LNCaP clone FGC (cell line): ENCODE results near the gene CKS2.

Experiments used
- DNase-seq: peaks from one replicate; pipeline ENCODE4 v3.0.0-alpha.2; 2011; ENCODE audit warnings: low read depth
- H3K4me3 ChIP-seq: 2 replicates; pipeline ENCODE4 v1.5.1; 2011; ENCODE audit warnings: mild to moderate bottlenecking, low read depth, low read length, control low read depth
- TF ChIP-seq, protein P1 (sequence below): IDR thresholded peaks from 2 replicates; pipeline ENCODE4 v1.5.1; 2012; ENCODE audit warnings: mild to moderate bottlenecking; ENCODE audit not compliant: control insufficient read depth, insufficient read depth; ENCODE audit errors: extremely low read depth

The CKS2 gene

DNA sequence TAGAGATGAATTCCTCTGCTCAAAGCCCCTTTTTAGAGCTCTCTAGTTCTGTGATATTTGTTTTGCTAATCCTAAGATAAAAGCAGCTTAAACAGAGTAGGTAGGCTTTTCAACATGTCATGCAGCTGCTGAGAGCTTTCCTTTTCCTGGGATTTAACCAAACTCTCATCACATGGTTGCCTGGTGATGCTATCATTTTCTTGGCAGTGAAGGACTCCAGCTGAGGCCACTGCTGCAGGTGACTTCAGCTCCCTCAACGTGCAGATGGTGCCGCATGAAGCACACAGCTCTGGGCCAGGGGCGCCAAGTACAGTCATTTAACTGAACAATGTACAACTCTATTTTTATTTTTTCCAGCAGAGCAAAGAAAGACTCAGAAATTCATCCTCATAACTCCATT lies 49.5 kb downstream of the CKS2 start:
- H3K4me3 ChIP-seq = no peak overlapping the region
- TF ChIP-seq, protein P1, sequence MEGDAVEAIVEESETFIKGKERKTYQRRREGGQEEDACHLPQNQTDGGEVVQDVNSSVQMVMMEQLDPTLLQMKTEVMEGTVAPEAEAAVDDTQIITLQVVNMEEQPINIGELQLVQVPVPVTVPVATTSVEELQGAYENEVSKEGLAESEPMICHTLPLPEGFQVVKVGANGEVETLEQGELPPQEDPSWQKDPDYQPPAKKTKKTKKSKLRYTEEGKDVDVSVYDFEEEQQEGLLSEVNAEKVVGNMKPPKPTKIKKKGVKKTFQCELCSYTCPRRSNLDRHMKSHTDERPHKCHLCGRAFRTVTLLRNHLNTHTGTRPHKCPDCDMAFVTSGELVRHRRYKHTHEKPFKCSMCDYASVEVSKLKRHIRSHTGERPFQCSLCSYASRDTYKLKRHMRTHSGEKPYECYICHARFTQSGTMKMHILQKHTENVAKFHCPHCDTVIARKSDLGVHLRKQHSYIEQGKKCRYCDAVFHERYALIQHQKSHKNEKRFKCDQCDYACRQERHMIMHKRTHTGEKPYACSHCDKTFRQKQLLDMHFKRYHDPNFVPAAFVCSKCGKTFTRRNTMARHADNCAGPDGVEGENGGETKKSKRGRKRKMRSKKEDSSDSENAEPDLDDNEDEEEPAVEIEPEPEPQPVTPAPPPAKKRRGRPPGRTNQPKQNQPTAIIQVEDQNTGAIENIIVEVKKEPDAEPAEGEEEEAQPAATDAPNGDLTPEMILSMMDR = no peak
- DNase-seq = peak; percentile 35

DNA sequence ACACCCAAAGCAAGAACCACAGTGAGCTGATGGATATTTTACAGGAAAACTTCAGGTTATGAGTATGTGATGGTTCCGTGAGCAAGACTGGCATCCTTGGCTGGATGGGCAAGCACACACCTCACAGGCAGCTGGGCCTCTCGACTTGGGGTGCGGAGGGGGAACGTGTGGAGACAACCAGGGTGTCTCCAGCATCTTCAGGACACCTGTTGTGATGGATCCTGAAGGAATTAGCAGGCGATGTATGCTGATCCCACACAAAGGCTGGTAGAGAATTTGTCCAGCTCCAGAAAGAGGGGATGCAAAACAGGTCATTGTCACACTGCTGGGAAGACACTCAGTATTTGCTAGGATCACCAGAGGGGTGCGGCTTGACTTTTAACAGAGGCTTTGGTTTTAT lies 50.0 kb downstream of the CKS2 start:
- H3K4me3 ChIP-seq = no peak overlapping the region
- DNase-seq = no peak
- TF ChIP-seq, protein P1 = no peak

DNA sequence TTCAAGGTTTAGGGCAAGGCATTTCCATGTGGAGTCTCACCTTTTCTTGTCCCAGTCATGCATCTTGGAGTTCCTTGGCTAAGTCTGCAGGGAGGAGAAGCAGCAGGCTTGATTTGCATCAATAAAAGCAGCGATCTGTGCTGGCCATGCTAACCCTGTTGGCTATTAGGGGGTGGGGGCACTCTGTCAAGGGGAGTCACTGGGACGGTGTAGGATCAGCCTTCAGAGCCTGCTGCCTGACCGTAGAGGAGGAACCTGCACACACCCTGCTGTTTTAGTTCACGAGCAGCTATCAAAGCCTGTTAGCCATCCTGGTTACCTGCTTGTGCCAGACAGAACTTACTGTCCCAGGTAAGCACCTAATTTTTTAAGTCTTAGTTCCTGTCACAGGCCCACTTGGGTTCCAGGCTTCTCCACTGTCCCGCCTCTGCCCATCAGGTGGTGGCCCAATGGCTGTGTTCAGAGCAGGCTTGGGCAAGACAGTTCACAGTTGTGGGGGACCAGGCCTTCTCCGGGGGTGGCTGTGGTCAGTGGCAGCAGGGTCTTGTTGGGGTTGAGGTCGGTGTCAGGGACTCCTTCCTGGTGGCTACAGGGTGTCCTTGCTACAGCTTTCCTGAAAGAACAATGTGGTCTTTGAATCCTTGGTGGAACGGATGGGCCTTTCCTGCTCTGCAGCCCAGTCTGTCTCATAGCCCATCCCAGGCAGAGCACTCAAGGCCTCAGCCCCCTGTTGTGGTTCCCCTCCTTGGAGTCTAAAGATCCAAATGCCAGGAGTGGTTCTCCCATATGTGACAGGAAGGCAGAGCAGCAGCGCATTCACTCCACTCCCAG lies 51.0 kb downstream of the CKS2 start:
- TF ChIP-seq, protein P1 = no peak
- H3K4me3 ChIP-seq = no peak overlapping the region
- DNase-seq = no peak

DNA sequence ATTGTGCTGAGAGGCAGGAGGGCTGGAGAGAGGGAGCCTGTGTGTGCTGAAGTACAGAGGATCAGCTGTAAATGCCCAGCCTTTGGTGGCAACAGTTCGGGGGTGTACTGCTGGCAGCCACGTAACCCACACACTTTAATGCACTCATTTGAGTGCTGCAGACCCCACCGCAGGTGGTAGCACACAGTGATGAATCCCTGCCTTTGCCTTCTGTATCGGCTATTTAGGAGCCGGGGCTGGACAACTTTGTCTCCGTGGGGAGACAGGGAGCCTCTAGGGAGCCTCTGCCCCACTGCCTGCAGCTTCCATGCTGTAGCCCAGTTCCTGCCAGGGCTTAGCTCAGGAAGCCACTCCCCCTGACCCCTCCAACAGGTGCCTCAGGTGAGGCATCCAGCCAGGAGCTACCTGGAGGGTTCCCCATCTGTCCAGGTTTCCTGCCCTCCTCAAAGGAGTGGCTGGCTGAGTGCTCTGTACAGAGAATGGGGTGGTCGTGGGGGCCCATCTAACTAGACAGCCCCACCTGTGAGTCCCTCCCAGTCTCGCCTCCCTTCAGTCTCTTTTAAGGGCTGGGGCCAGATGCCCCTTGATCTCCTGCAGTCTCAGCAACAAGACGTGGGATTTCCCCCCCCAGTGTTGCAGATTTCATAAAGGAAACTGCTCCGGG lies 51.8 kb downstream of the CKS2 start:
- TF ChIP-seq, protein P1 = no peak
- no peak overlapping the region for H3K4me3 ChIP-seq
- no peak for DNase-seq

DNA sequence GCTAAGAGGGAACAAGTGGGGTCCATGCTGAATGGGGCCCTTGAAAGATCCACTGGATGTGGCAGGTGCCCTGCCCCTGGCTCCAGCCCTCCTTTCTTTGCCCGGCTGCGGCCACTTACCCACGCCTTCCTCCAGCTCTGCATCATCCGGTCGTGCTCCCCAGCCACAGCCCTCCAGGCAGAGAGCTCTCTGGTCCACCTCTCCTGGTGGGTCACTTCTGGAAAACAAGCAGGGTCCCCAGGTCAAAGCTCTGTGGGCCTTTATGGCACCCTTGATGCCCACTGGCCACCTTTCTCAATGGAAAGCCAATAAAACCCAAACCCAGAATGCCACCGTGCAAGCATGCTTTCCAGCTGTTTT lies 52.3 kb downstream of the CKS2 start:
- no peak for DNase-seq
- TF ChIP-seq, protein P1 = no peak
- H3K4me3 ChIP-seq = no peak overlapping the region

DNA sequence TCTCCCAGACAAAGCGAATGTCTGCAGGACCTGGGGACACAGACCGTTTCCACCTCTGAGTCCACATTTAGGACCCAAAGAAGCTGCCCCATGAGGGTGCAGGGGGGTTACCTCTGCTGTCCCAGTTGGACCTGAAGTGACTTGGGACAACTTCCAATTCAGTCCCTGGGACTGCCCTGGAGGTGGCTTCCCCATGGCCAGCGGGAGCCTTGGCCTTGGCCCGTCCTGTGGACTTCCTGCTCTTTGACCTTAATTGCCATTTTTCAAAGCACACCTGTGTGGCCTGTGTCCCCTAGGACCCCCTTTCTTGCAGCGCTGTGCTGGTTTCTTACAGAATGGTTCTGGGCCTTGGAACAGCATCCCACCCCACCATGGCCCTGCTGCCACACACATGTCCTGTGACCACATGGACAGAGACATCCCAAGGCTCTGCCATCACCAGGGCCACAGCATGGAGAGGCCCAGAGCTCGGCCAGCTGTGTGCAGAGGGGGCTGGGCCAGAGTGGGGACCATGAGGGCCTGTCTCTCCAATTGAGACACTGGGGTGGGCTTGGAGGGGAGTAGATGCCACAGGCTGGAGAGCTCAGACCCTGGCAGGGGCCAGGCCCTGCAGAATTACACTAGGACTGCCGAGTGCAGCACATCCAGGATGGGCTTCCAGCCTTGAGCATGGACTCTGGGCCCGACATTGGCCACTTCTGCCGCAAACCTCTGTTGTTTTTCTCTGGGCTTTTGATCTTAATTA lies 53.1 kb downstream of the CKS2 start:
- no peak for DNase-seq
- H3K4me3 ChIP-seq = no peak overlapping the region
- TF ChIP-seq, protein P1 = no peak
